Measurements from ENCODE around the gene ALOX5AP.

DNA sequence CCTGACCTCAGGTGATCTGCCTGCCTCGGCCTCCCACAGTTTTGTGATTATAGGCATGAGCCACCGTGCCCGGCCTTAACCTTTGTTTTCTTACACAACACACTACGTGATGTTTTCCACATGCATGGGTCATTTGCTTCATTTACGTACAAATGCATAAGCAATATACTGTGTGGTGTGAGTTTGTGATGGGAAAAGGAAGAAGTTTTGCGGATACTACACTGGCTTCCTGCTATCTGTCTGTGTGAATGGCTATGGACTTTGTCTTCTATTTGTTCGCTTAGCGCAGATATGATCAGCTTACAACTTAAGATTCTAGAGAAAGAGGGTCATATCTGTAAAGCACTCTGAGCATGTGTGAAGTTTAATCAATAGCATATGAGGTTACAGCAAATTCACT lies 5.5 kb upstream of the ALOX5AP start:
- TF ChIP-seq, protein P1, sequence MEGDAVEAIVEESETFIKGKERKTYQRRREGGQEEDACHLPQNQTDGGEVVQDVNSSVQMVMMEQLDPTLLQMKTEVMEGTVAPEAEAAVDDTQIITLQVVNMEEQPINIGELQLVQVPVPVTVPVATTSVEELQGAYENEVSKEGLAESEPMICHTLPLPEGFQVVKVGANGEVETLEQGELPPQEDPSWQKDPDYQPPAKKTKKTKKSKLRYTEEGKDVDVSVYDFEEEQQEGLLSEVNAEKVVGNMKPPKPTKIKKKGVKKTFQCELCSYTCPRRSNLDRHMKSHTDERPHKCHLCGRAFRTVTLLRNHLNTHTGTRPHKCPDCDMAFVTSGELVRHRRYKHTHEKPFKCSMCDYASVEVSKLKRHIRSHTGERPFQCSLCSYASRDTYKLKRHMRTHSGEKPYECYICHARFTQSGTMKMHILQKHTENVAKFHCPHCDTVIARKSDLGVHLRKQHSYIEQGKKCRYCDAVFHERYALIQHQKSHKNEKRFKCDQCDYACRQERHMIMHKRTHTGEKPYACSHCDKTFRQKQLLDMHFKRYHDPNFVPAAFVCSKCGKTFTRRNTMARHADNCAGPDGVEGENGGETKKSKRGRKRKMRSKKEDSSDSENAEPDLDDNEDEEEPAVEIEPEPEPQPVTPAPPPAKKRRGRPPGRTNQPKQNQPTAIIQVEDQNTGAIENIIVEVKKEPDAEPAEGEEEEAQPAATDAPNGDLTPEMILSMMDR (IDR thresholded peaks at IDR 0.05) = no peak
- TF ChIP-seq POLR2AphosphoS5 (IDR thresholded peaks at IDR 0.05) = no peak
- no peak for TF ChIP-seq POLR2A (IDR thresholded peaks at IDR 0.05)

Data from sigmoid colon (tissue), 4 donors.